Effector memory CD4-positive, alpha-beta T cell (primary cell): ENCODE results near the gene ATP2B1.

Experiments used
- DNase-seq, 3 donors: peaks; one replicate each; pipeline ENCODE4 v3.0.0-alpha.2; 2020
- H3K27ac ChIP-seq: 2 replicates; pipeline ENCODE4 v1.7.0; 2013; ENCODE audit warnings: mild to moderate bottlenecking, low read length, moderate library complexity; ENCODE audit not compliant: insufficient read depth, poor library complexity, severe bottlenecking
- H3K27me3 ChIP-seq: replicated peaks from 2 replicates; pipeline ENCODE4 v1.7.0; 2013; ENCODE audit warnings: mild to moderate bottlenecking, low read length; ENCODE audit not compliant: insufficient read depth, control insufficient read depth, poor library complexity, severe bottlenecking
- H3K36me3 ChIP-seq: 2 replicates; pipeline ENCODE4 v1.7.0; 2013; ENCODE audit warnings: mild to moderate bottlenecking, low read length, moderate library complexity; ENCODE audit not compliant: control insufficient read depth, insufficient read depth
- H3K4me1 ChIP-seq: 2 replicates; pipeline ENCODE4 v1.7.0; 2013; ENCODE audit warnings: low read length, mild to moderate bottlenecking; ENCODE audit not compliant: control insufficient read depth, insufficient read depth, poor library complexity, severe bottlenecking
- H3K4me3 ChIP-seq: 2 replicates; pipeline ENCODE4 v1.7.0; 2013; ENCODE audit warnings: low read length, low read depth, mild to moderate bottlenecking; ENCODE audit not compliant: insufficient read depth, poor library complexity, severe bottlenecking
- H3K9me3 ChIP-seq: 2 replicates; pipeline ENCODE4 v1.7.0; 2013; ENCODE audit warnings: mild to moderate bottlenecking, low read length, moderate library complexity; ENCODE audit not compliant: control insufficient read depth

The ATP2B1 gene

GRCh38 chr12:89619764-89620163 is 88.9 kb downstream of the ATP2B1 start:
- Histone ChIP-seq H3K4me3 (no peak overlapping the region), H3K9me3 (no peaks in the 10 kb centered on the region), H3K4me1 (no peaks in the 10 kb centered on the region), H3K36me3 (peaks cover 21% of the 10 kb centered on the region), H3K27me3 (no peaks in the 10 kb centered on the region), H3K27ac (no peak overlapping the region)
- no peak for DNase-seq

- no peaks in the 10 kb centered on the region for H3K27me3 ChIP-seq
- no peak for DNase-seq
- no peak overlapping the region for H3K27ac ChIP-seq
Measured at GRCh38 chr12:89618113-89618862, 90.3 kb downstream of the ATP2B1 start.

DNA sequence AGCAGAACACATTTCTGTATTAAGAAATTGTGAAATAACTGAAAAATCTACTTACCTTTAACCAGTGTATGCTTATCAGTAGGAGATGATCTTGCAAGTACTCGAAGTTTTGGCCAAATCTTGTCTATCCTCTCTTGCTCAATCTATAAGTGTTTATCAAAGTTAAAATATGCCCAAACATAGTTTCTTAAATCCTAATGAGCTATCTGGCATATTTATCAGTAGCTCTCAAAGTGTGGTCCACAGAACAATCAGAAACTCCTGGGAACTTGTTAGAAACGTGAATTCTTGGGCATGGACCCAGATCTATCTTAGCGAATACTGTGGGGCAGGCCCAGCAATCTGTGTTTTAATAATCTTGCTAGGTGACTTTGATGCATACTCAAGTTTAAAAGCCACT is 98.3 kb downstream of the ATP2B1 start:
- no peaks in the 10 kb centered on the region for H3K4me1 ChIP-seq
- no peaks in the 10 kb centered on the region for H3K27me3 ChIP-seq
- H3K4me3 ChIP-seq = no peak overlapping the region
- no peak for DNase-seq
- H3K36me3 ChIP-seq = peaks cover 50% of the 10 kb centered on the region
- no peak overlapping the region for H3K27ac ChIP-seq
- no peaks in the 10 kb centered on the region for H3K9me3 ChIP-seq

More at GRCh38 chr12:89618113-89618862, 90.3 kb downstream of the ATP2B1 start:
- Histone ChIP-seq H3K36me3 (peaks cover 35% of the 10 kb centered on the region), H3K9me3 (no peaks in the 10 kb centered on the region), H3K4me3 (no peak overlapping the region), H3K4me1 (no peaks in the 10 kb centered on the region)

DNA sequence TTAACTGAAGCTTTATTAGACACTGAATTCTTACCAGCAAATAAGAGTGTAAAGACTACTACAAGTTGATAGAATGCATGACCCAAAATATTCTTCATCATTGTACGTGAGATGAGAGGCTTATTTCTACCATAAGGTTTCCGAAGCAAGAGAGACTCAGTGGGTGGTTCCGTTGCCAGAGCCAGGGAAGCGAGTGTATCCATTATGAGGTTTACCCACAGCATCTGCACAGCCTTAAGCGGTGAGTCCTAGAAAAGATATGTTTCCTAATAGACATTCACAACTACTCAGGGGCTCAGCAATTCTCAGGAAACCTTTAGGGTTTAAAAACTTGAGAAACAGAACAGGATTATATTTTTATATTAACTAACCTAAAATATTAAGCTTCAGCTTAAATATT is 105.0 kb downstream of the ATP2B1 start:
- Histone ChIP-seq H3K4me3 (no peak overlapping the region), H3K9me3 (no peaks in the 10 kb centered on the region), H3K36me3 (peaks cover 62% of the 10 kb centered on the region), H3K27me3 (no peaks in the 10 kb centered on the region), H3K27ac (no peak overlapping the region), H3K4me1 (no peaks in the 10 kb centered on the region)
- no peak for DNase-seq

DNA sequence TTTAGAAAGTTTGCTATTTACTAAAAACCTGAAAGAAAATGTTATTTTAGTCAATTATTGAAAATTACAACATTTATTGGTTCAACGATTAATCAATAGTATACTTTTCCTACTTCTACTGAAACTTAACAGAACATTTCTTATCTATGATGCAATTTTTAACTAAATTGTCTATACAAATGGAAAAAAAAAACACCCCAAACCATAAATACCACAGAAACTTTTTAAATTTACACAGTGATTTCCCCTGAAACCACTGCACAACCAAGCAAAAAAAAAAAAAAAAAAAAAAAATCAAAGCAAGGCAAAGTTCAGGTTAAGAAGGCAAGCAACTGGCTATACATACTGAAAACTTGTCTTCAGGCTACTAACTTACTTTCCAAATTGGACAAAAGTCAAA is 110.9 kb downstream of the ATP2B1 start:
- H3K36me3 ChIP-seq = peaks cover 42% of the 10 kb centered on the region
- no peak overlapping the region for H3K27ac ChIP-seq
- no peaks in the 10 kb centered on the region for H3K4me1 ChIP-seq
- H3K9me3 ChIP-seq = no peaks in the 10 kb centered on the region
- no peak overlapping the region for H3K4me3 ChIP-seq
- DNase-seq = no peak
- H3K27me3 ChIP-seq = no peaks in the 10 kb centered on the region

- no peak for DNase-seq
- Histone ChIP-seq H3K4me3 (no peak overlapping the region), H3K9me3 (no peaks in the 10 kb centered on the region), H3K36me3 (peaks cover 42% of the 10 kb centered on the region), H3K27me3 (no peaks in the 10 kb centered on the region), H3K27ac (no peak overlapping the region), H3K4me1 (no peaks in the 10 kb centered on the region)
Measured at GRCh38 chr12:89597210-89597609, 111.4 kb downstream of the ATP2B1 start.

DNA sequence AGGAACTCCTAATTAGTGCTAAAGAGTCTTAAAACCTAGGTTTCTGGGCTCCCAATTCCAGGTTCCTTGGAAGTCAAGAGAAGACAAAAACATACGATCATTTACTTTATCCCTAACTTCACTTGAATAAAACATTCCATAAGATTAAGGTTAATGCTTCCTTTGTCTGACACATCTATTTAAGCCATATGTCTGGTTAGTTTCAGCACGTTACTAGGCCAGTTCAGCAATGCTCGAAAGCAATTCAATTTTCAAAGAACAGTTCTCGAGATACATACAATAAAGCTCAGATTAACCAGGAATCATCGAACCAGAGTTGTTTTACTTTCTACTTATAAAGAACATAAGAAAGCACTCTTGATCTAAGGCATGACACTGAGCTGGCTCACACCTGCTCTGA is 114.8 kb downstream of the ATP2B1 start:
- Histone ChIP-seq H3K27ac (no peak overlapping the region), H3K4me1 (no peaks in the 10 kb centered on the region), H3K36me3 (peaks cover 44% of the 10 kb centered on the region), H3K4me3 (no peak overlapping the region), H3K27me3 (no peaks in the 10 kb centered on the region), H3K9me3 (no peaks in the 10 kb centered on the region)
- DNase-seq = no peak

- no peak for DNase-seq
- Histone ChIP-seq H3K27ac (no peak overlapping the region), H3K27me3 (no peaks in the 10 kb centered on the region), H3K36me3 (peaks cover 42% of the 10 kb centered on the region), H3K4me3 (no peak overlapping the region), H3K4me1 (no peaks in the 10 kb centered on the region), H3K9me3 (no peaks in the 10 kb centered on the region)
Measured at GRCh38 chr12:89593233-89593632, 115.4 kb downstream of the ATP2B1 start.

DNA sequence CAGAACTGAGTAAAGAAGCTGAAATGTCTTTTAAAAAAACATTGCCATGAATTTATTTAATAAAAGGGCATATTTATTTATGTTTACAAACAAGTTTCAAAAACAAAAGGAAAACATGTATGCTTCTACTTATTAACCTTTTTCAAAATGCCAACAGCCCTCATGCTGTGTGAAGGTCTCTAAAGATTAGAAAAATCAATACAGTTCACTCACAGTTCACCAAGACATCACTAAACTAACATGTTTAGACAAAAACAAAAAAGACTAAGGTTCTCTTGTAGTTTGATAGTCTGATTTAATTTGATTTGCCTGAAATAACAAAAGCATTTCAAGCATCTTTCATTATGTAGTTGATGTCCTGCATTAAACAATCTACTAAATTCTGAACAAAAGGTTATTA is 118.9 kb downstream of the ATP2B1 start:
- H3K27me3 ChIP-seq = no peaks in the 10 kb centered on the region
- H3K4me1 ChIP-seq = no peaks in the 10 kb centered on the region
- H3K4me3 ChIP-seq = no peak overlapping the region
- no peak overlapping the region for H3K27ac ChIP-seq
- no peak for DNase-seq
- H3K36me3 ChIP-seq = peaks cover 35% of the 10 kb centered on the region
- no peaks in the 10 kb centered on the region for H3K9me3 ChIP-seq

GRCh38 chr12:89578499-89578898 is 130.1 kb downstream of the ATP2B1 start:
- no peak overlapping the region for H3K27ac ChIP-seq
- no peaks in the 10 kb centered on the region for H3K4me1 ChIP-seq

More at GRCh38 chr12:89578499-89578898, 130.1 kb downstream of the ATP2B1 start:
- no peaks in the 10 kb centered on the region for H3K9me3 ChIP-seq
- no peak for DNase-seq
- H3K27me3 ChIP-seq = no peaks in the 10 kb centered on the region
- H3K36me3 ChIP-seq = no peaks in the 10 kb centered on the region
- no peak overlapping the region for H3K4me3 ChIP-seq
